Smooth muscle cell (in vitro differentiated cells): ENCODE measurements around the gene RPS25. TPM values are rescaled to one million over a fixed set of nuclear protein-coding genes. Genes with fewer than 3 reads are reported as not detected.
A peak's percentile ranks its signal among the peaks of the same experiment; 100 is the strongest.

Source experiments
- DNase-seq: peaks from one replicate; lab custom pipeline; 2025; ENCODE audit not compliant: unreplicated experiment; lab: John Stamatoyannopoulos, UW
- H2AFZ ChIP-seq: fragments of 200-600 bp; sonication (generic); 2 replicates; pipeline ENCODE4 v1.6.0; 2016; ENCODE audit warnings: antibody characterized with exemption, low read depth, mild to moderate bottlenecking
- H3F3A ChIP-seq: fragments of 200-600 bp; sonication (generic); 2 replicates; pipeline ENCODE4 v1.6.0; 2017; ENCODE audit warnings: antibody characterized with exemption, low read depth
- H3K27ac ChIP-seq: fragments of 200-600 bp; sonication (generic); 2 replicates; pipeline ENCODE4 v1.5.1; 2016; ENCODE audit warnings: low read depth, mild to moderate bottlenecking
- H3K27me3 ChIP-seq: fragments of 200-600 bp; sonication (generic); 2 replicates; pipeline ENCODE4 v1.6.1; 2016; ENCODE audit warnings: low read depth, mild to moderate bottlenecking
- H3K36me3 ChIP-seq: fragments of 200-600 bp; sonication (generic); 2 replicates; pipeline ENCODE4 v1.5.1; 2016; ENCODE audit warnings: low read depth
- H3K4me1 ChIP-seq: fragments of 200-600 bp; sonication (generic); 2 replicates; pipeline ENCODE4 v1.5.1; 2016; ENCODE audit warnings: low read depth
- H3K4me2 ChIP-seq: fragments of 200-600 bp; sonication (generic); 2 replicates; pipeline ENCODE4 v1.6.0; 2016; ENCODE audit warnings: mild to moderate bottlenecking
- H3K4me3 ChIP-seq: fragments of 200-600 bp; sonication (generic); 2 replicates; pipeline ENCODE4 v1.5.1; 2016; ENCODE audit warnings: mild to moderate bottlenecking
- H3K79me2 ChIP-seq: fragments of 200-600 bp; sonication (generic); 2 replicates; pipeline ENCODE4 v1.6.0; 2016; ENCODE audit warnings: low read depth, mild to moderate bottlenecking
- H3K9ac ChIP-seq: fragments of 200-600 bp; sonication (generic); 2 replicates; pipeline ENCODE4 v1.6.0; 2016; ENCODE audit warnings: low read depth
- H3K9me3 ChIP-seq: fragments of 200-600 bp; sonication (generic); replicated peaks from 2 replicates; pipeline ENCODE4 v1.5.1; 2016; ENCODE audit warnings: low read depth
- H4K20me1 ChIP-seq: fragments of 200-600 bp; sonication (generic); 2 replicates; pipeline ENCODE4 v1.6.0; 2016; ENCODE audit warnings: low read depth
- WGBS: methylation state at CpG from one replicate; pipeline ENCODE4 v1.1.7; 2016; ENCODE audit warnings: low lambda C conversion rate; 5-methylcytosine and 5-hydroxymethylcytosine counted together
- polyA plus RNA-seq: library from polyadenylated mRNA; unstranded; fragments of >200 nt; fragmentation: Nextera tagmentation; extraction: Ambion mirVana; gene quantifications from 2 replicates; pipeline ENCODE4 v1.2.1, GENCODE V29; 2016
- total RNA-seq: library from RNA; depleted of rRNA; stranded (reverse); fragments of >200 nt; gene quantifications from 2 replicates; pipeline ENCODE4 v1.2.3, GENCODE V29; 2014
- TF ChIP-seq, protein P1 (sequence below): fragments of 200-600 bp; sonication (generic); IDR thresholded peaks from 2 replicates; pipeline ENCODE4 v1.5.1; 2017; ENCODE audit warnings: borderline replicate concordance, mild to moderate bottlenecking, antibody characterized with exemption; ENCODE audit not compliant: insufficient read depth, poor library complexity, severe bottlenecking

The RPS25 gene
- total and polyA plus RNA-seq, 2 experiments from 2014 or later = 1,078 to 1,616 TPM

DNA sequence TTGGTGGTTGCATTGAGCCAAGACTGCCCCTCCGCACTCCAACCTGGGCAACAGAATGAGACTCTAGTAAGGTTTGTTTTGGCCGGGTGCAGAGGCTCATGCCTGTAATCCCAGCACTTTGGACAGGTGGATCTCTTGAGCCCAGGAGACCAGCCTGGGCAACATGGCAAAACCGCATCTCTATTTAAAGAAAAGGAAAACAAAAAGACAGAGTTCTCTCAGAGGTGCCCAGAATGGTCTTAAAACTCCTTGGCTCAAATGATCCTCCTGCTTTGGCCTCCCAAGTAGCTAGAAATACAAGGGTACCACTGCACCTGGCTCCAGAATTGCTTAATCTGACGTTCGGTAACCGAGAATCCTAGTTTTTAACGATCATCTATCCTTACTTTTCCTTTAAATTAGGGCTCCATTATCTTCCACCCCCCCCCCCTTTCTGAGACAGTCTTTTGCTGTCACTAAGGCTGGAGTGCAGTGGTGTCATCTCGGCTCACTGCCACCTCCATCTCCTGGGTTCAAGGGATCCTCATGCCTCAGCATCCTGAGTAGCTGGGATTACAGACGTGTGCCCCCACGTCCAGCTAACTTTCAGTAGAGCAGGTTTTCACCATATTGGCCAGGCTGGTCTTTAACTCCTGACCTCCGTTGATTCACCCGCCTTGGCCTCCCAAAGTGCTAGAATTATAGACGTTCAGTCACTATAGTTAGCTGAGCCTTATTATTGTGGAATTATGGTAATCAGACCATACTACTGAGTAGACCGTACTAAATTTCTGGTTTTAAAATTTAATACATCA lies 1.7 kb downstream of the RPS25 start:
- Histone ChIP-seq H3K9ac (no peak overlapping the region), H3K9me3 (no peaks in the 10 kb centered on the region), H3K4me1 (peaks cover 21% of the 10 kb centered on the region), H3F3A (peaks cover 32% of the 10 kb centered on the region), H3K79me2 (peaks cover 54% of the 10 kb centered on the region), H3K27ac (peak overlapping the region; percentile 81), H4K20me1 (peaks cover 39% of the 10 kb centered on the region), H2AFZ (no peak overlapping the region), H3K4me3 (peak overlapping the region; percentile 96), H3K36me3 (no peaks in the 10 kb centered on the region), H3K4me2 (peak overlapping the region; percentile 98), H3K27me3 (no peaks in the 10 kb centered on the region)
- WGBS = 88% methylated on average over 14 of the region's 14 CpGs
- no peak for DNase-seq
- TF ChIP-seq, protein P1, sequence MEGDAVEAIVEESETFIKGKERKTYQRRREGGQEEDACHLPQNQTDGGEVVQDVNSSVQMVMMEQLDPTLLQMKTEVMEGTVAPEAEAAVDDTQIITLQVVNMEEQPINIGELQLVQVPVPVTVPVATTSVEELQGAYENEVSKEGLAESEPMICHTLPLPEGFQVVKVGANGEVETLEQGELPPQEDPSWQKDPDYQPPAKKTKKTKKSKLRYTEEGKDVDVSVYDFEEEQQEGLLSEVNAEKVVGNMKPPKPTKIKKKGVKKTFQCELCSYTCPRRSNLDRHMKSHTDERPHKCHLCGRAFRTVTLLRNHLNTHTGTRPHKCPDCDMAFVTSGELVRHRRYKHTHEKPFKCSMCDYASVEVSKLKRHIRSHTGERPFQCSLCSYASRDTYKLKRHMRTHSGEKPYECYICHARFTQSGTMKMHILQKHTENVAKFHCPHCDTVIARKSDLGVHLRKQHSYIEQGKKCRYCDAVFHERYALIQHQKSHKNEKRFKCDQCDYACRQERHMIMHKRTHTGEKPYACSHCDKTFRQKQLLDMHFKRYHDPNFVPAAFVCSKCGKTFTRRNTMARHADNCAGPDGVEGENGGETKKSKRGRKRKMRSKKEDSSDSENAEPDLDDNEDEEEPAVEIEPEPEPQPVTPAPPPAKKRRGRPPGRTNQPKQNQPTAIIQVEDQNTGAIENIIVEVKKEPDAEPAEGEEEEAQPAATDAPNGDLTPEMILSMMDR = no peak

- Histone ChIP-seq H3K9me3 (no peaks in the 10 kb centered on the region), H3K4me3 (no peak overlapping the region), H3F3A (peaks cover 37% of the 10 kb centered on the region), H2AFZ (no peak overlapping the region), H3K4me2 (no peak overlapping the region), H3K36me3 (no peaks in the 10 kb centered on the region), H3K9ac (no peak overlapping the region), H4K20me1 (peaks cover 33% of the 10 kb centered on the region), H3K79me2 (peaks cover 41% of the 10 kb centered on the region), H3K27me3 (no peaks in the 10 kb centered on the region), H3K27ac (peak overlapping the region; percentile 23), H3K4me1 (peaks cover 18% of the 10 kb centered on the region)
- TF ChIP-seq, protein P1 = no peak
- DNase-seq = no peak
- WGBS = 83% methylated on average over 8 of the region's 8 CpGs
Measured at GRCh38 chr11:119015054-119015611, 3.0 kb downstream of the RPS25 start.

DNA sequence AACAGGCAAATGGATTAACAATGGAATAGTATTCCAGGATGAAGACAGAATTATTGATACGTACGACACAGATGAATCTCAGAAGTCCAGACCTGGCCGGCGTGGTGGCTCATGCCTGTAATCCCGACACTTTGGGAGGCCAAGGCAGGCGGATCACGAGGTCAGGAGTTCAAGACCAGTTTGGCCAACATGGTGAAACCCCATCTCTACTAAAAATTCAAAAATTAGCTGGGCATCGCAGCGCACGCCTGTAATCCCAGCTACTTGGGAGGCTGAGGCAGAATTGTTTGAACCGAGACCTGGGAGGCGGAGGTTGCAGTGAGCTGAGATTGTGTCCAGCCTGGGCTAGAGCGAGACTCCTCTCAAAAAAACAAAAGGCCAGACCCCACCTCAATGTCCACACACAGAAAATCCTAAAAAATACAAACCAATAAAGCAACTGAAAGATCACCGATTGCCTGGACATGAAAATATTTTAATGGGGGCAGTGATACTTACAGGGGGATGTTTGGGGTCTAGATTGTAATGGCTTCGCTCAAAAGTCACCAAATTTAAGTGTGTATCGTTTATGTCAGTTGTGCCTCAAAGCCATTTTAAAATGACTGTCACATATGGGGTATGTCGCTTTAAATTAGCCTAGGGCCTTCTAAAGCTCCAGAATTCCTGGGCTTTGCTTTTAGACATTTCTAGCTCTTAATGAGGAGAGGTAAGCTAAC lies 3.8 kb downstream of the RPS25 start:
- TF ChIP-seq, protein P1 = no peak
- H3F3A ChIP-seq = peaks cover 37% of the 10 kb centered on the region
- peaks cover 26% of the 10 kb centered on the region for H4K20me1 ChIP-seq
- H2AFZ ChIP-seq = no peak overlapping the region
- H3K79me2 ChIP-seq = peaks cover 34% of the 10 kb centered on the region
- no peak overlapping the region for H3K4me2 ChIP-seq
- no peak for DNase-seq
- H3K9me3 ChIP-seq = no peaks in the 10 kb centered on the region
- no peak overlapping the region for H3K4me3 ChIP-seq
- 92% methylated on average over 17 of the region's 17 CpGs for whole genome bisulfite sequencing
- H3K27ac ChIP-seq = peak overlapping the region; percentile 23
- H3K9ac ChIP-seq = no peak overlapping the region
- H3K4me1 ChIP-seq = peaks cover 11% of the 10 kb centered on the region
- H3K36me3 ChIP-seq = no peaks in the 10 kb centered on the region
- no peaks in the 10 kb centered on the region for H3K27me3 ChIP-seq
